ENCODE data around the gene RNF217. TPM values are rescaled to one million over a fixed set of nuclear protein-coding genes. Genes with fewer than 3 reads are reported as not detected.

Gene RNF217
- total RNA-seq, 1 donor from 2014 or later: 5.9 TPM

- Mint-ChIP-seq H3K36me3 (ENCODE audit: unreplicated experiment) (peaks cover 14% of the 10 kb centered on the region), H3K4me3 (ENCODE audit: unreplicated experiment) (no peak overlapping the region), H3K4me1 (ENCODE audit: low read depth, unreplicated experiment) (peaks cover 6% of the 10 kb centered on the region), H3K27me3 (ENCODE audit: unreplicated experiment) (peaks cover 2% of the 10 kb centered on the region), H3K9me3 (ENCODE audit: unreplicated experiment) (peaks cover 4% of the 10 kb centered on the region), H3K27ac (ENCODE audit: unreplicated experiment) (no peak overlapping the region)
- no peak for DNase-seq
- TF ChIP-seq CTCF (IDR thresholded peaks at IDR 0.05; ENCODE audit: partially characterized antibody, unreplicated experiment): no peak
Measured at GRCh38 chr6:124982669-124983068, 20.4 kb downstream of the RNF217 start.

GRCh38 chr6:124983383-124984083 is 21.3 kb downstream of the RNF217 start:
- no peak overlapping the region for H3K27ac Mint-ChIP-seq (ENCODE audit: unreplicated experiment)
- H3K9me3 Mint-ChIP-seq (ENCODE audit: unreplicated experiment): peaks cover 4% of the 10 kb centered on the region
- no peak for TF ChIP-seq CTCF (IDR thresholded peaks at IDR 0.05; ENCODE audit: partially characterized antibody, unreplicated experiment)
- peaks cover 13% of the 10 kb centered on the region for H3K36me3 Mint-ChIP-seq (ENCODE audit: unreplicated experiment)
- H3K4me3 Mint-ChIP-seq (ENCODE audit: unreplicated experiment): no peak overlapping the region
- H3K27me3 Mint-ChIP-seq (ENCODE audit: unreplicated experiment): peaks cover 2% of the 10 kb centered on the region
- no peak for DNase-seq
- H3K4me1 Mint-ChIP-seq (ENCODE audit: low read depth, unreplicated experiment): peaks cover 6% of the 10 kb centered on the region

GRCh38 chr6:124984668-124985338 is 22.6 kb downstream of the RNF217 start:
- H3K36me3 Mint-ChIP-seq (ENCODE audit: unreplicated experiment): no peaks in the 10 kb centered on the region
- peaks cover 4% of the 10 kb centered on the region for H3K9me3 Mint-ChIP-seq (ENCODE audit: unreplicated experiment)
- TF ChIP-seq CTCF (IDR thresholded peaks at IDR 0.05; ENCODE audit: partially characterized antibody, unreplicated experiment): no peak
- H3K4me3 Mint-ChIP-seq (ENCODE audit: unreplicated experiment): no peak overlapping the region
- no peak for DNase-seq
- H3K27me3 Mint-ChIP-seq (ENCODE audit: unreplicated experiment): peaks cover 2% of the 10 kb centered on the region
- peaks cover 6% of the 10 kb centered on the region for H3K4me1 Mint-ChIP-seq (ENCODE audit: low read depth, unreplicated experiment)
- H3K27ac Mint-ChIP-seq (ENCODE audit: unreplicated experiment): no peak overlapping the region

- H3K9me3 Mint-ChIP-seq (ENCODE audit: unreplicated experiment): peaks cover 4% of the 10 kb centered on the region
- peaks cover 9% of the 10 kb centered on the region for H3K4me1 Mint-ChIP-seq (ENCODE audit: low read depth, unreplicated experiment)
- DNase-seq: no peak
- no peak overlapping the region for H3K4me3 Mint-ChIP-seq (ENCODE audit: unreplicated experiment)
- peaks cover 3% of the 10 kb centered on the region for H3K27me3 Mint-ChIP-seq (ENCODE audit: unreplicated experiment)
- peak overlapping the region; percentile 34 for H3K27ac Mint-ChIP-seq (ENCODE audit: unreplicated experiment)
- TF ChIP-seq CTCF (IDR thresholded peaks at IDR 0.05; ENCODE audit: partially characterized antibody, unreplicated experiment): no peak
- H3K36me3 Mint-ChIP-seq (ENCODE audit: unreplicated experiment): no peaks in the 10 kb centered on the region
Measured at GRCh38 chr6:124986164-124986563, 23.9 kb downstream of the RNF217 start.

GRCh38 chr6:124987291-124987690 is 25.1 kb downstream of the RNF217 start:
- H3K4me1 Mint-ChIP-seq (ENCODE audit: low read depth, unreplicated experiment): peaks cover 9% of the 10 kb centered on the region
- no peak overlapping the region for H3K27ac Mint-ChIP-seq (ENCODE audit: unreplicated experiment)
- TF ChIP-seq CTCF (IDR thresholded peaks at IDR 0.05; ENCODE audit: partially characterized antibody, unreplicated experiment): no peak
- no peak for DNase-seq
- peaks cover 3% of the 10 kb centered on the region for H3K27me3 Mint-ChIP-seq (ENCODE audit: unreplicated experiment)
- H3K4me3 Mint-ChIP-seq (ENCODE audit: unreplicated experiment): no peak overlapping the region
- H3K36me3 Mint-ChIP-seq (ENCODE audit: unreplicated experiment): no peaks in the 10 kb centered on the region
- H3K9me3 Mint-ChIP-seq (ENCODE audit: unreplicated experiment): peaks cover 4% of the 10 kb centered on the region
